K562 (cell line): ENCODE measurements around the gene PDIA4. TPM values are rescaled to one million over a fixed set of nuclear protein-coding genes. Genes with fewer than 3 reads are reported as not detected.

Source experiments
- ATAC-seq: fragments of 200-7000 bp; cut with Tn5 transposase; 3 replicates; pipeline ENCODE4 v1.9.1; 2020; ENCODE audit warnings: moderate library complexity
- BruUV-seq: library from RNA; stranded (reverse); fragments of 400-500 nt; replicated peaks from 2 replicates; lab custom pipeline; 2021; lab: Mats Ljungman, UMichigan
- CTCF ChIA-PET: fragments of 300-600 bp; formaldehyde crosslinking; extraction: SDS; loops from one replicate; lab custom pipeline; 2021; ENCODE audit warnings: low intra/inter-chr PET ratio; lab: Yijun Ruan, JAX
- POLR2A ChIA-PET: fragments of 300-600, 350-650 bp; sonication (Branson Sonifier 250); formaldehyde crosslinking; extraction: SDS; loops from one replicate; lab custom pipeline; 2021; ENCODE audit warnings: antibody characterized with exemption, inconsistent platforms; lab: Yijun Ruan, JAX
- DNase-seq, 4 experiments: peaks; one replicate each; pipeline versions ENCODE4 v3.0.0 to v3.0.0-alpha.2; 2011 to 2018; ENCODE audit warnings: low spot score in 3 of 4, mixed read lengths in 3 of 4; ENCODE audit errors: extremely low read depth in 1 of 4
- FAIRE-seq: peaks from 2 replicates; lab custom pipeline; 2011; peaks lifted over from hg19 to GRCh38; lab: Jason Lieb, UNC
- H2AFZ ChIP-seq: 2 replicates; pipeline ENCODE4 v1.6.0; 2011; ENCODE audit warnings: low read depth, low read length, control low read depth, inconsistent platforms
- H3K27ac ChIP-seq: fragments of 200-600 bp; 3 replicates; pipeline ENCODE4 v1.8.0; 2011; ENCODE audit warnings: low read depth, mild to moderate bottlenecking, control low read depth, inconsistent platforms, low read length, moderate library complexity, mixed read lengths; ENCODE audit errors: extremely low read depth
- H3K27me3 ChIP-seq, 2 experiments: fragments of 300-600 bp in 1 of 2; 2 replicates in 1 of 2; 3 replicates in 1 of 2; pipeline versions ENCODE4 v1.6.0 to v1.8.0; 2011; ENCODE audit warnings: inconsistent platforms in 2 of 2, low read length in 2 of 2, mild to moderate bottlenecking in 1 of 2, mixed read lengths in 1 of 2, moderate library complexity in 1 of 2; ENCODE audit not compliant: control insufficient read depth in 2 of 2, insufficient read depth in 2 of 2
- H3K36me3 ChIP-seq: fragments of 300-600 bp; 3 replicates; pipeline ENCODE4 v1.8.0; 2011; ENCODE audit warnings: mild to moderate bottlenecking, low read length, inconsistent platforms; ENCODE audit not compliant: control insufficient read depth, insufficient read depth
- H3K4me1 ChIP-seq, 2 experiments: fragments of 200-600 bp in 1 of 2; replicated peaks in 1 of 2; 2 replicates in 1 of 2; 3 replicates in 1 of 2; pipeline versions ENCODE4 v1.5.1 to v1.8.0; 2011; ENCODE audit warnings: inconsistent platforms in 2 of 2, low read length in 2 of 2, mild to moderate bottlenecking in 1 of 2, mixed read lengths in 1 of 2, moderate library complexity in 1 of 2; ENCODE audit not compliant: control insufficient read depth in 2 of 2, insufficient read depth in 2 of 2
- H3K4me2 ChIP-seq: 2 replicates; pipeline ENCODE4 v1.6.1; 2011; ENCODE audit warnings: low read length, control low read depth, inconsistent platforms, mixed read lengths; ENCODE audit not compliant: insufficient read depth
- H3K4me3 ChIP-seq: fragments of 200-600 bp; sonication (generic), shearing (Covaris generic); 2 replicates; pipeline ENCODE4 v1.5.1; 2016; ENCODE audit warnings: control low read depth, inconsistent platforms
- H3K79me2 ChIP-seq: fragments of 200-600 bp; 3 replicates; pipeline ENCODE4 v1.8.0; 2011; ENCODE audit warnings: low read length, inconsistent platforms; ENCODE audit not compliant: control insufficient read depth, insufficient read depth
- H3K9ac ChIP-seq, 2 experiments: 2 replicates each; pipeline versions ENCODE4 v1.6.0 to v1.6.1; 2011; ENCODE audit warnings: low read depth in 2 of 2, low read length in 2 of 2, control low read depth in 1 of 2, inconsistent platforms in 1 of 2, mild to moderate bottlenecking in 1 of 2, mixed read lengths in 1 of 2; ENCODE audit not compliant: insufficient read depth in 1 of 2
- H3K9me1 ChIP-seq: one replicate; pipeline ENCODE4 v1.6.0; 2011; ENCODE audit warnings: inconsistent platforms, mild to moderate bottlenecking, low read length, moderate library complexity; ENCODE audit not compliant: control insufficient read depth, insufficient read depth
- H3K9me3 ChIP-seq: replicated peaks from 2 replicates; pipeline ENCODE4 v1.5.1; 2011; ENCODE audit warnings: low read depth, low read length, inconsistent platforms; ENCODE audit not compliant: control insufficient read depth, insufficient read depth
- H4K20me1 ChIP-seq: replicated peaks from 2 replicates; pipeline ENCODE4 v1.6.1; 2011; ENCODE audit warnings: low read length, inconsistent platforms, mixed read lengths; ENCODE audit not compliant: control insufficient read depth, insufficient read depth
- E2F6 ChIP-seq, 2 experiments: IDR thresholded peaks; 2 replicates each; pipeline ENCODE4 v1.6.1; 2011; ENCODE audit warnings: borderline replicate concordance in 1 of 2, control low read depth in 1 of 2, low read depth in 1 of 2, low read length in 1 of 2, mild to moderate bottlenecking in 1 of 2, mixed read lengths in 1 of 2, moderate library complexity in 1 of 2; ENCODE audit not compliant: insufficient read depth in 1 of 2, insufficient read length in 1 of 2, poor library complexity in 1 of 2, severe bottlenecking in 1 of 2; ENCODE audit errors: extremely low read depth in 1 of 2
- MAX ChIP-seq: sonication (generic); formaldehyde crosslinking; IDR thresholded peaks from 2 replicates; pipeline ENCODE4 v1.9.0; 2022; ENCODE audit warnings: mild to moderate bottlenecking, missing genetic modification reagents
- PHF20 ChIP-seq: fragments of 450-650 bp; IDR thresholded peaks from 2 replicates; pipeline ENCODE4 v1.6.1; 2018; ENCODE audit not compliant: partially characterized antibody
- POLR2B ChIP-seq: fragments of 450-650 bp; IDR thresholded peaks from 2 replicates; pipeline ENCODE4 v1.6.1; 2018; ENCODE audit warnings: low read depth; ENCODE audit not compliant: partially characterized antibody
- TEAD2 ChIP-seq: fragments of 450-650 bp; IDR thresholded peaks from 2 replicates; pipeline ENCODE4 v1.6.1; 2016; ENCODE audit warnings: missing genetic modification characterization, control low read depth, missing compliant biosample characterization
- ZKSCAN3 ChIP-seq: fragments of 250-450 bp; sonication (Bioruptor Pico); IDR thresholded peaks from 2 replicates; pipeline ENCODE4 v1.4.0; 2020
- ZNF232 ChIP-seq: sonication (generic); formaldehyde crosslinking; IDR thresholded peaks from 2 replicates; pipeline ENCODE4 v1.8.0; 2022; ENCODE audit warnings: mild to moderate bottlenecking, missing genetic modification reagents
- WGBS: fragments of 100-300 bp; shearing (Covaris generic); methylation state at CpG from one replicate; pipeline ENCODE4 v1.1.6; 2016; ENCODE audit warnings: low coverage, mixed read lengths; ENCODE audit not compliant: insufficient coverage; ENCODE audit errors: missing lambda C conversion rate; 5-methylcytosine and 5-hydroxymethylcytosine counted together
- in situ Hi-C: fragments of 300-500 bp; cut with MboI; formaldehyde crosslinking; loops from 4 replicates; pipeline ENCODE4 v1.15.0; 2018; ENCODE audit warnings: inconsistent platforms, mixed read lengths
- intact Hi-C: fragments of 100-400 bp; cut with micrococcal nuclease; formaldehyde crosslinking; loops from 2 replicates; pipeline ENCODE4 v1.14.2; 2022
- polyA plus RNA-seq, 8 experiments: library from polyadenylated mRNA; depleted of rRNA in 4 of 8; stranded (reverse) in 5 of 8; unstranded in 3 of 8; fragments of >200 nt; fragmentation: Nextera tagmentation in 2 of 8; fragmentation: Illumina TruSeq in 1 of 8; extraction: Ambion mirVana in 2 of 8; extraction: Trizol in 1 of 8; gene quantifications; 2 replicates each; pipeline versions ENCODE4 v1.2.1 to v1.2.3, GENCODE V29; 2011 to 2014; ENCODE audit warnings: inconsistent platforms in 1 of 8, missing spikeins in 1 of 8
- total RNA-seq, 7 experiments: library from RNA; depleted of rRNA in 6 of 7; stranded (reverse); fragments of >200 nt in 6 of 7; fragmentation: Illumina TruSeq in 2 of 7; extraction: Trizol in 2 of 7; gene quantifications; 2 replicates each; pipeline versions ENCODE4 v1.2.1 to v1.2.3, GENCODE V29; 2011 to 2021; ENCODE audit warnings: low replicate concordance in 1 of 7

The PDIA4 gene
- total and polyA plus RNA-seq, 9 of the 15 experiments (the other 6 are each of a cell fraction or from before 2014, with no cell fraction given): 9.1 to 175 (median 146) TPM

DNA sequence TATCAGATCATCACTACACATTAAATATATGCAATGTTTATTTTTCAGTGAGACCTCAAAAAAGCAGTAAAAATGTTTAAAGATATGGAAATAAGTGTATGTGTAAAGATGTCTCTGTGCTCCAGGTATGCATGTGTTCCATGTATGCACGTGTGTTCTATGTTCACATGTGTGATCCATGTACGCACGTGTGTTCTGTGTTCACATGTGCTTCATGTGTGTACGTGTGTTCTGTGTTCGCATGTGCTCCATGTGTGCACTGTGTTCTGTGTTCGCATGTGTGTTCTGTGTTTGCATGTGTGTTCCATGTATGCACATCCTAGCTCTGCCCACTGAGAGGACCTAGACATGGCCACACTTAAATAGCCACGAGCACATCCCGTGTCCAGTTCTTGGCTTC lies 15.6 kb upstream of the PDIA4 start:
- DNase-seq: no peak
- H3K4me3 ChIP-seq: no peak overlapping the region
- H4K20me1 ChIP-seq: no peaks in the 10 kb centered on the region
- FAIRE-seq: no peak
- H3K27ac ChIP-seq: no peak overlapping the region
- no peak overlapping the region for H3K9ac ChIP-seq
- peaks cover 6 to 10% of the 10 kb centered on the region in 2 experiments; a peak in 3 of 5 replicates for H3K4me1 ChIP-seq
- H3K9me3 ChIP-seq: no peaks in the 10 kb centered on the region
- CTCF ChIA-PET: no interaction called here
- H3K27me3 ChIP-seq: no peaks in the 10 kb centered on the region
- TF ChIP-seq PHF20 (peak; percentile 45), POLR2B (no peak), MAX (peak; percentile 41; the same call in 1 of the 2 replicates), TEAD2 (tag) (no peak), E2F6 (IDR thresholded peaks at IDR 0.05; ENCODE audit: borderline replicate concordance in 1 of 2, extremely low read depth in 1 of 2, insufficient read depth in 1 of 2, insufficient read length in 1 of 2, low read depth in 1 of 2, low read length in 1 of 2, poor library complexity in 1 of 2, severe bottlenecking in 1 of 2) (no peak), ZNF232 (CRISPR knock-in tag) (no peak), ZKSCAN3 (CRISPR knock-in tag) (no peak)
- WGBS: 72% methylated on average over 8 of the region's 8 CpGs
- 0 out of 2 replicates have a peak overlapping the region, but pooled peaks have one; percentile 1 for H3K4me2 ChIP-seq
- no peaks in the 10 kb centered on the region for H3K79me2 ChIP-seq
- H3K9me1 ChIP-seq: no peaks in the 10 kb centered on the region
- POLR2A ChIA-PET: interaction anchor here (0.5 to 1.4 kb wide), 3 partner anchors 10 to 452 kb away, joined by 3 to 6 read pairs (median 4); no protein-coding TSS in a partner anchor
- no peaks in the 10 kb centered on the region for H3K36me3 ChIP-seq
- in situ Hi-C loops (no loop called here), intact Hi-C loops (no loop called here)
- no peak for ATAC-seq
- H2AFZ ChIP-seq: no peak overlapping the region
- BruUV-seq: no TSS peak
